Chondrocyte (in vitro differentiated cells): Measurements from ENCODE around the gene SIGMAR1. TPM values are rescaled to one million over a fixed set of nuclear protein-coding genes. Genes with fewer than 3 reads are reported as not detected.
A peak's percentile ranks its signal among the peaks of the same experiment; 100 is the strongest.

Experiments used
- DNase-seq: peaks from one replicate; pipeline ENCODE4 v3.0.0; 2021; ENCODE audit warnings: mixed read lengths, low spot score
- H3K27ac Mint-ChIP-seq: one replicate; pipeline ENCODE4 v1.8.0; 2021; ENCODE audit warnings: mild to moderate bottlenecking, moderate library complexity, mixed read lengths; ENCODE audit not compliant: unreplicated experiment
- H3K27me3 Mint-ChIP-seq: 2 replicates; pipeline ENCODE4 v1.8.0; 2021; ENCODE audit warnings: low read depth, mixed read lengths
- H3K36me3 Mint-ChIP-seq: 2 replicates; pipeline ENCODE4 v1.8.0; 2021; ENCODE audit warnings: low read depth, mixed read lengths
- H3K4me1 Mint-ChIP-seq: 2 replicates; pipeline ENCODE4 v1.8.0; 2021; ENCODE audit warnings: low read depth, mild to moderate bottlenecking, mixed read lengths
- H3K4me3 Mint-ChIP-seq: one replicate; pipeline ENCODE4 v1.8.0; 2021; ENCODE audit warnings: mild to moderate bottlenecking, moderate library complexity, mixed read lengths; ENCODE audit not compliant: unreplicated experiment
- H3K9me3 Mint-ChIP-seq: 2 replicates; pipeline ENCODE4 v1.8.0; 2021; ENCODE audit warnings: low read depth, mixed read lengths
- CTCF ChIP-seq: fragments of 200-600 bp; sonication (generic); IDR thresholded peaks from 2 replicates; pipeline ENCODE4 v1.5.0; 2021; ENCODE audit warnings: antibody characterized with exemption, mild to moderate bottlenecking, moderate library complexity
- total RNA-seq: library from RNA; stranded (reverse); gene quantifications from 3 replicates; pipeline ENCODE4 v1.2.1, GENCODE V29; 2021

SIGMAR1 gene
- total RNA-seq, 1 donor from 2014 or later, result 76.7 TPM

GRCh38 chr9:34606190-34606589, 31.4 kb downstream of the SIGMAR1 start:
- H3K4me1 Mint-ChIP-seq, result peaks cover 2% of the 10 kb centered on the region
- no peak overlapping the region for H3K27ac Mint-ChIP-seq
- H3K4me3 Mint-ChIP-seq, result no peak overlapping the region
- H3K27me3 Mint-ChIP-seq, result peaks cover 10% of the 10 kb centered on the region
- TF ChIP-seq CTCF, result no peak
- no peaks in the 10 kb centered on the region for H3K36me3 Mint-ChIP-seq
- no peaks in the 10 kb centered on the region for H3K9me3 Mint-ChIP-seq
- DNase-seq, result no peak

GRCh38 chr9:34603610-34604231, 33.9 kb downstream of the SIGMAR1 start:
- Mint-ChIP-seq H3K4me3 (no peak overlapping the region), H3K27ac (no peak overlapping the region), H3K27me3 (peaks cover 18% of the 10 kb centered on the region), H3K36me3 (no peaks in the 10 kb centered on the region), H3K9me3 (no peaks in the 10 kb centered on the region), H3K4me1 (no peaks in the 10 kb centered on the region)
- DNase-seq, result no peak
- TF ChIP-seq CTCF, result peak; percentile 97

- H3K4me1 Mint-ChIP-seq, result no peaks in the 10 kb centered on the region
- H3K36me3 Mint-ChIP-seq, result no peaks in the 10 kb centered on the region
- no peak overlapping the region for H3K27ac Mint-ChIP-seq
- peaks cover 26% of the 10 kb centered on the region for H3K27me3 Mint-ChIP-seq
- TF ChIP-seq CTCF, result no peak
- H3K4me3 Mint-ChIP-seq, result no peak overlapping the region
- DNase-seq, result no peak
- no peaks in the 10 kb centered on the region for H3K9me3 Mint-ChIP-seq
These were observed 35.5 kb downstream of the SIGMAR1 start for GRCh38 chr9:34601937-34602573.

GRCh38 chr9:34600908-34601307, 36.7 kb downstream of the SIGMAR1 start:
- no peak for TF ChIP-seq CTCF
- peaks cover 34% of the 10 kb centered on the region for H3K27me3 Mint-ChIP-seq
- H3K27ac Mint-ChIP-seq, result no peak overlapping the region
- H3K4me1 Mint-ChIP-seq, result no peaks in the 10 kb centered on the region
- no peaks in the 10 kb centered on the region for H3K36me3 Mint-ChIP-seq
- DNase-seq, result no peak
- H3K4me3 Mint-ChIP-seq, result no peak overlapping the region
- H3K9me3 Mint-ChIP-seq, result no peaks in the 10 kb centered on the region

GRCh38 chr9:34599546-34599945, 38.0 kb downstream of the SIGMAR1 start:
- no peak for TF ChIP-seq CTCF
- no peaks in the 10 kb centered on the region for H3K36me3 Mint-ChIP-seq
- H3K27ac Mint-ChIP-seq, result no peak overlapping the region
- H3K4me3 Mint-ChIP-seq, result no peak overlapping the region
- H3K4me1 Mint-ChIP-seq, result no peaks in the 10 kb centered on the region
- no peak for DNase-seq
- H3K27me3 Mint-ChIP-seq, result peaks cover 28% of the 10 kb centered on the region
- H3K9me3 Mint-ChIP-seq, result no peaks in the 10 kb centered on the region
